Muscle of arm (tissue), 12 donors: ENCODE measurements around the gene CD36. TPM values are rescaled to one million over a fixed set of nuclear protein-coding genes. Genes with fewer than 3 reads are reported as not detected.
A peak's percentile ranks its signal among the peaks of the same experiment; 100 is the strongest.

Experiments
- DNase-seq: peaks from one replicate; pipeline ENCODE4 v3.0.0-alpha.2; 2013
- polyA plus RNA-seq, 12 donors: library from polyadenylated mRNA; unstranded; fragments of 120-200 nt; gene quantifications; one replicate each; pipeline ENCODE4 v1.2.1, GENCODE V29; 2013; ENCODE audit not compliant: insufficient read length in 12 of 12

Gene CD36
- polyA plus RNA-seq, 12 donors = 147 to 459 (median 347) TPM; not detected in 1

- DNase-seq = no peak
These were observed 41.8 kb downstream of the CD36 start for GRCh38 chr7:80679921-80680907.

GRCh38 chr7:80681272-80681885 is 42.9 kb downstream of the CD36 start:
- no peak for DNase-seq

- no peak for DNase-seq
These were observed 44.3 kb downstream of the CD36 start for GRCh38 chr7:80682744-80683143.

- no peak for DNase-seq
These were observed 48.1 kb downstream of the CD36 start for GRCh38 chr7:80686576-80686975.

GRCh38 chr7:80699045-80699638 is 60.7 kb downstream of the CD36 start:
- DNase-seq = peak; percentile 80

- DNase-seq = no peak
These were observed 61.3 kb downstream of the CD36 start for GRCh38 chr7:80699721-80700256.

GRCh38 chr7:80703272-80703671 is 64.8 kb downstream of the CD36 start:
- no peak for DNase-seq

- no peak for DNase-seq
These were observed 66.8 kb downstream of the CD36 start for GRCh38 chr7:80705130-80705781.

- no peak for DNase-seq
These were observed 68.9 kb downstream of the CD36 start for GRCh38 chr7:80707318-80707717.

- no peak for DNase-seq
These were observed 69.7 kb downstream of the CD36 start for GRCh38 chr7:80708123-80708522.

GRCh38 chr7:80711531-80711930 is 73.1 kb downstream of the CD36 start:
- peak; percentile 86 for DNase-seq

GRCh38 chr7:80719261-80719660 is 80.8 kb downstream of the CD36 start:
- DNase-seq = no peak

GRCh38 chr7:80720146-80720545 is 81.7 kb downstream of the CD36 start:
- no peak for DNase-seq

GRCh38 chr7:80721883-80722615 is 83.6 kb downstream of the CD36 start:
- no peak for DNase-seq

- peak; percentile 53 for DNase-seq
These were observed 84.3 kb downstream of the CD36 start for GRCh38 chr7:80722616-80723195.

GRCh38 chr7:80724249-80724871 is 85.9 kb downstream of the CD36 start:
- peak; percentile 94 for DNase-seq

- DNase-seq = no peak
These were observed 86.8 kb downstream of the CD36 start for GRCh38 chr7:80725181-80725611.
